LNCAP (cell line): Measurements from ENCODE around the gene SORCS2.

ENCODE experiments used
- TF ChIP-seq, protein P1 (sequence below): fragments of 450-650 bp; IDR thresholded peaks from 2 replicates; pipeline ENCODE4 v1.5.1; 2017; ENCODE audit warnings: mild to moderate bottlenecking

SORCS2 gene

DNA sequence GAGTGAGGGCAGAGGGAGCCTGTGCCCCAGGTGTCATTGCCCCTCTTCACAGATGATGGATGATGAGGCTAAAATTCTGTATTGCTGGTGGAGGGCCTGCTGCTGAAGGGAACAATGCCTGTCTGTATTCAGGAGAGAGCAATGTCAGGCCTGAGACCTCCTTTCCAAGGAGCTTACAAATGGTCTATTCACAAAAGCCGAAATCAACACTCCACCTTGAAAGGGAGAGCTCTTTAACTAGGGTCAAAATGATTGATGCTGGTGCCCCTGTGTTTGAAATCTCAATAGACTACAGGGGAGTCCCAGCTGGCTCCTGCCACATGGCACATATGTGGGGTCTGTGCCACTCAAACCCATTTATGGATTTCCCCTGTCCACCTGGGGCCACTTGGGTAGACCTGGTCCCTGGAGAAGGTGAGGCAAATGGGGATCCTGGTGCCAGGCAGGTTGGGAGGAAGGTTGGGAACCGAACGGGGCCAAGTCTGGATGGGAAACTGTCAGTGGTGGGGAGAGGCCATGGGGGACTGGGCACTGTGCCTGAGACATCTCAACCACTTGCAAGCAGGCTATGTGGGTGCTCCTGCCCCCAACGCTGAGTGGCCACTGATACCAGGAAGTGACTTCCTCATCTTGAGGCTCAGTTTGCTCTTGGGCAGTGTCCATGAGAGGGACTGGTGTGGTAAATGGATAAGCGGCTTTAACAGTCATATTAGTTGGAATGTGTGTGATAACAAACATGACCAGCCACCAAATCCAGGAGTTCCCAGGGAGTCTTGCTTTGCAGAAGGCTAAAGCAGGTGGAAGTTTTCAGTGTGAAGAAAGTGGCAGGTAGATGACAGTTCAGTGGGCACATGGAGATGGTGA is 466.2 kb downstream of the SORCS2 start:
- TF ChIP-seq, protein P1, sequence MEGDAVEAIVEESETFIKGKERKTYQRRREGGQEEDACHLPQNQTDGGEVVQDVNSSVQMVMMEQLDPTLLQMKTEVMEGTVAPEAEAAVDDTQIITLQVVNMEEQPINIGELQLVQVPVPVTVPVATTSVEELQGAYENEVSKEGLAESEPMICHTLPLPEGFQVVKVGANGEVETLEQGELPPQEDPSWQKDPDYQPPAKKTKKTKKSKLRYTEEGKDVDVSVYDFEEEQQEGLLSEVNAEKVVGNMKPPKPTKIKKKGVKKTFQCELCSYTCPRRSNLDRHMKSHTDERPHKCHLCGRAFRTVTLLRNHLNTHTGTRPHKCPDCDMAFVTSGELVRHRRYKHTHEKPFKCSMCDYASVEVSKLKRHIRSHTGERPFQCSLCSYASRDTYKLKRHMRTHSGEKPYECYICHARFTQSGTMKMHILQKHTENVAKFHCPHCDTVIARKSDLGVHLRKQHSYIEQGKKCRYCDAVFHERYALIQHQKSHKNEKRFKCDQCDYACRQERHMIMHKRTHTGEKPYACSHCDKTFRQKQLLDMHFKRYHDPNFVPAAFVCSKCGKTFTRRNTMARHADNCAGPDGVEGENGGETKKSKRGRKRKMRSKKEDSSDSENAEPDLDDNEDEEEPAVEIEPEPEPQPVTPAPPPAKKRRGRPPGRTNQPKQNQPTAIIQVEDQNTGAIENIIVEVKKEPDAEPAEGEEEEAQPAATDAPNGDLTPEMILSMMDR = no peak

DNA sequence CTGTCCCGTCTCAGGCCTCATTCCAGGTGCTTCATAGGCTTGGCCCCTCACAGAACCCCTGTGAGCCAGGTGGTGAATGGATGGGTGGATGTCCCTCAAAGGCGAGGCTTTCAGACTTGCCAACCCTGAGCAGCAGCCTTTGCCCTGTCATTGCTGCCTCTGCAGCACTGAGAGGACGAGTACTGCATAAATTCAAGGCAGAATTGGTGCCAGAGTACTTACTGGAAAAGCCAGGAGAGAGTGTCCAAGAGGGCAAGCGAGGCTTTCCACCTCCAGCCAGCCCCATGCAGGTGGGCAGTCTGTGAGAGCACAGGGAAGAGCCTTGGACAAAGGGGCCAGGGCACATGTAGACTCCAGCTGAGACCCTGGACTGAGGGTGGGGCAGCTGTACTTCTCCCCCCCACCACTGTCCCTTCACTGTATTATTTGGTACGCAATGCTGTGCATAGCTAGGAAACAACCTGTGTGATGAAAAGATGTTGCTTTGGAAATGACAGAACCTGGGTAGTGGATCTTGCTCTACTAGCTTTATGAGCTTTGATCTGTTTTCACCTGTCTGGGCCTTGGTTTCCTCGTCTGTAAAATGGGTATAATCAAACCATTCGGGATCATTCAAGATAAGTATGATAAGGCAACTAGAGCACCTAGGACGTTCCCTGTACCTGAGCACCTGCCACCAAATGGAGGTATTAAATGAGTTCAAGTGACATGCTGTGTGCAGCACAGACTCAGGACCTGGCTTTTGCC is 467.3 kb downstream of the SORCS2 start:
- TF ChIP-seq, protein P1 = no peak

DNA sequence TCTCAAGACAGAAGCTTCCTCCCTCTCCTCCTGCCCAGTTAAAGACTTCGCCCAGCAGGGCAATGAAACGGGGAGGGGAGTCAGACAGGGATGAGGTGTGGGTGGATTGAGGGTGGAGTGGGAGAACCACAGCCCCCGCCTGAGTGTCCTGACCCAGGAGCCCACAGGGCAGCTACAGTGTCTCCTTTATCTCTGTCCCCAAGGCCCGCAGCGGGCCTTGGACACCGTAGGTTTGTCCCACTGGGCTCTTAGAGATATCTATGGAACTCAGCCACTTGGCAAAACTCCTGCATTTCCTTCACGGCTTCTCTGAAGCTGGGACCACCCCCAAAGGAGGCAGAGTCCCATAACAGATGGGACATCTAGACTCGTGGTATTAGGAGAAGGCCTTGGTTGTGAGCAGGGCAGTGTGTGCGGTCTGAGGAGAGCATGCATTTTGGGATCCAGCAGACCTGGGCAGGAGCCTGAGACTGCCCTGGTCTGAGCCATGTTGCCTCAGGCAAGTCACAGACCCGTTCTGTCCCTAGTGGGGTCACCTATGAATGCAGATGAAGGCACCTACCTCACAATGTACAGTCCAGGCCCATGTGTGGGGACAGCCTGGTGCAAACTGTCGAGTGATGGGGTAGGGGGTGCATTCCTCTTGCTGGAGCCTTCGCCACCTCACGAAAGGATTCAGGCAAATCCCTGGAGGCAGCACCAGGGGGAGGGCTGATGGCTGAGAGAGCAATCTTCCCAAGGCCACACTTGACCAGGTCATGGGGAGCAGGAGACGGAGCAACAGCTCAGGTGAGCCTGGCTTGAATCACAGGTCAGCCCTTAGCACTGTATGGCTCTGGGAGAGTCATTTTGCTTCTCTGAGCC is 468.1 kb downstream of the SORCS2 start:
- TF ChIP-seq, protein P1 = no peak

DNA sequence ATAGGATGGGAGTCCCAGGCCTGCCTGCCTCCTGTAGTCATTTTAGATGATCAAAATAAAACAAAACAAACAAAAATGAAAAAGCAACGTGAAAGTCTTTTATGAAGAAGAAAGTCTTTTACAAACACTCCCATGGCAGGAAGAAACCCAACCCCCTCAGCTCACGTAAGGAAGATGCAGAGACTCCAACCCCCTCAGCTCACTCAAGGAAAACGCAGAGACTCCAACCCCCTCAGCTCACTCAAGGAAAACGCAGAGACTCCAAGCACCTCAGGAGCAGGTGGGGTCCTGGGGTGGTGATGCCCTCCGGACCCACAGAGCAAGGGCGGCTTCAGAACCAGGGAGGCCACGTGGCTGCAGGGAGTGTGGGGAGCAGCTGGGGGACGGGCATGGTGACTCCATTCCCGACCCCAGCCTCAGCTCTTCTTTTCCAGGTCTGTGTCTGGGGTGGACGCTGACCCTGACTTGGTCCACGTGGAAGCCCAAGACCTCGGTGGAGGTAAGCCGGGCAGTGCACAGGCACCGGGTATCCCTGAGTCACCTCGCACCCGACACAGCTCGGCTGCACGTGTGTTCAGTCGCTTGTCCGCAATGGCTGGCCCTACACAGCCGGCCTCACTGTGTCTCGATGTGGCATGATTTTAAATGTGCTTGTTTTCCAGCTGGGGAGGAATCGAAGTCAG is 468.9 kb downstream of the SORCS2 start:
- TF ChIP-seq, protein P1 = no peak

DNA sequence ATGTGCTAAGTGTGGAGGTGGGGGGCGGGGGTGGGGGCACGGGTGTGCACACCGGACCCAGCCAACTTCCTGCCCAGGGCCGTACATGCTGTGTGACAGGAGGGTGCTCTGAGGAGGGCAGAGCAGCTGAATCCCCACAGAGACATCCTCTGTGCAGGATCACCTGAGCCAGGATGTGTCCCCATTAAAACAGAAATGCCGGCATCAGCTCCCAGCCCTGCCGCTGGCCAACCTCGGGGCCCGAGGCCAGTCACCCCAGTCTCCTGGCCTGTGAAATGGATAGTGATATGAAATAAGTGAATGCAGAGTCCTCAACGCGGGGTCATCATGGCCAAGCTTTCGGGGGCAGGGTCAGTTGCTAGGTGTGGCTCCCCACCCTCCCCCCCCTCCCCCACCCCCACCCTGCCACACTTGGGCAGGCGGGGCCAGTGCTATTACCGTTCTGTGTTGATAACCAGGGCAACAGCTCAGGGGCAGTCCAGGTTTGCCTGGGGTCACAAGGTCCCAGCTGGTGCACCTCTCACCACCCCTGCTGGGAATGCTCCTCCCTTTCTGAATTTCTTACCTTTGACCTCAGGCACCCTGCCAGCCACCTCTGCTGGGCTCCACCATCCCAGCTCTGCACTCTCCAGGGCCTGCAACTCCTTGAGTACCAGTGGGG is 469.6 kb downstream of the SORCS2 start:
- TF ChIP-seq, protein P1 = no peak

DNA sequence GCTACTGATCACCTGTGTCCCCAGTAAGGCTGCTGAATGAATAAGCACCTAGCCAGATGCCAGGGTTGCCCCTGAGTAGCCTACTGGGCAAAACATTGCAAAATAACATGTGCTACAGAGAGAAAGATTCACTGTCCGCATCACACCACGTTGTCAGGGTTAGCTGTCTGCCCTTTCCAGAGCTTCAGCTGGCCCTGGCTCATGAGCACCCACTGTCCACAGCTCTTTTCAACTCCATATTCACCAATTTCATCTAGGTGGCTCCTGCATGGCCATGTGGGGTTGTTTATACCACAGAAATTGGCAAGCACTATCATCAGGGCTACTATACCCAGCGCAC is 470.1 kb downstream of the SORCS2 start:
- TF ChIP-seq, protein P1 = no peak
